KOPT-K1 (cell line): ENCODE data around the gene KDM2A.
"Not testable (repeated sequence)": the region's sequence is repeated elsewhere in the genome, so short reads cannot be mapped to it uniquely, and the experiment has no call there.

Experiments
- H3K27ac ChIP-seq: fragments of 200-600 bp; sonication (generic); 2 replicates; pipeline ENCODE4 v1.5.1; 2016; ENCODE audit warnings: antibody characterized with exemption, mild to moderate bottlenecking, low read depth, low read length; ENCODE audit not compliant: poor library complexity, severe bottlenecking
- H3K36me3 ChIP-seq: fragments of 200-600 bp; sonication (generic); 2 replicates; pipeline ENCODE4 v1.5.1; 2017; ENCODE audit warnings: antibody characterized with exemption, mild to moderate bottlenecking, low read length, moderate library complexity; ENCODE audit not compliant: insufficient read depth
- H3K9me3 ChIP-seq: fragments of 200-600 bp; sonication (generic); 2 replicates; pipeline ENCODE4 v1.5.1; 2017; ENCODE audit warnings: antibody characterized with exemption, low read length, mild to moderate bottlenecking; ENCODE audit not compliant: insufficient read depth, poor library complexity, severe bottlenecking

Gene KDM2A

DNA sequence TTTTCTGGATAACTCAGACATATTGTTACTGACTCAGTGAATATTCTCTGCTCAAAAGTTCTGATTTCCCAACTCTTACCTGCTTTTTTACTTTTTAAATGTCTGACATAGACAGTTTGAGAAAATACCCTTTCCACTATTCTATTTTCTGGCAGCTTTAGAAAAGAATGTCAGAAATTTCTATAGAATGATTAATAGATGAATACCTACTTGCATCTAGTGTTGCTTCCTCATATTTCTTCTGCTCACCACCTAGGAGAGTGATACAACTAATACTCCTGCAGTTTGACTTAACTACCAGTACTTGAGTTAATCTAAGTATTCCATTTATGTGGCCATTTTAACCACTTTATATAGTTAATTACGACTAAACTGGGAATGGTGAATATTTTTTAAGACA, 55.2 kb downstream of the KDM2A start:
- no peaks in the 10 kb centered on the region for H3K9me3 ChIP-seq
- peaks cover 29% of the 10 kb centered on the region for H3K36me3 ChIP-seq
- no peak overlapping the region for H3K27ac ChIP-seq

DNA sequence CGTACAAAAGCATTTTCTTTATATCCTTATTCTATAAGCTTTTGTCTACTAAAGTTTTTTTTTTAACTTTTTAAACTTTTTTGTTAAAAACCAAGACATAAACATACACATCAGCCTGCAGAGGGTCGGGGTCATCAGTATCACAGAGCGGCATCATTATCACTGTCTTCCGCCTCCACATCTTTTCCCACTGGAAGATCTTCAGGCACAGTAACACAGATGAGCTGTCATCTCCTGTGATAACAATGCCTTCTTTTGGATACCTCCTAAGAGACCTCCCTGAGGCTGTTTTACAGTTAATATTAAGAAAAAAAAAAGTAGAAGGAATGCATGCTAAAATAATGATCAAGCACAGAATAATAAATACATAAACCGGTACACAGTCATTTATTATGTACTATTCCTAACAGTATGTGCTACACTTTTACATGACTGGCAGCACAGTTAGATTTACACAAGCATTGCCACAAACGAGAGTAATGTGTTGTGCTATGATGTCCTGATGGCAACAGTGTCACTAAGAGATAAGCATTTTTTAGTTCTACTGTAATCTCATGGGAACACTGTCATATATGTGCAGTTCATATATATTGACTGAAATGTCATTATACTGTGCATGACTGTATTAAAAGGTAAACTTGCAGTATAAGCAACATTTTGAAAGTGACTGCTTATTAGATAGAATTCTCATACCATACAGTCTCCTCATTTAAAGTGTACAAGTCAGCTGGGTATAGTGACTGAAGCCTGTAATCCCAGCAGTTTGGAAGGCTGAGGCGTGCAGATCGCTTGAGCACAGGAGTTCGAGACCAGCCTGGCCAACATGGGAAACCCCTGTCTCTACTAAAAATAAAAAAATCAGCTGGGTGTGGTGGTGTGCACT, 58.6 kb downstream of the KDM2A start:
- H3K36me3 ChIP-seq, result peaks cover 46% of the 10 kb centered on the region
- no peaks in the 10 kb centered on the region for H3K9me3 ChIP-seq
- no peak overlapping the region for H3K27ac ChIP-seq

DNA sequence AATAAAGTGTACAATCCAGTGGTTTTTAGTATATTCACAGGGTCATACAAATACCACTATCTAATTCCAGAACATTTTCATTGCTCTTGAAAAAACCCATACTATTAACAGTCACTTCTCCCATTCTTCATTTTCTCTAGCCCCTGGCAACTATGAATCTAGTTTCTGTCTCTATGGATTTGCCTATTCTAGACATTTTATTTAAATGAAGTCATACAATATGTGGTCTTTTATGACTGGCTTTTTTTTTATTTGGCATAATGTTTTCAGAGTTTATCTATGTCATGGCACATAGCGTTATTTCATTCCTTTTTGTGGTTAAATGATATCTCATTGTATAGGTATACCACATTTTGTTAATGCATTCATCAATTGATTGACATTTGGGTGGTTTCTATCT, 59.4 kb downstream of the KDM2A start:
- Histone ChIP-seq H3K9me3 (no peaks in the 10 kb centered on the region), H3K27ac (no peak overlapping the region), H3K36me3 (peaks cover 48% of the 10 kb centered on the region)

DNA sequence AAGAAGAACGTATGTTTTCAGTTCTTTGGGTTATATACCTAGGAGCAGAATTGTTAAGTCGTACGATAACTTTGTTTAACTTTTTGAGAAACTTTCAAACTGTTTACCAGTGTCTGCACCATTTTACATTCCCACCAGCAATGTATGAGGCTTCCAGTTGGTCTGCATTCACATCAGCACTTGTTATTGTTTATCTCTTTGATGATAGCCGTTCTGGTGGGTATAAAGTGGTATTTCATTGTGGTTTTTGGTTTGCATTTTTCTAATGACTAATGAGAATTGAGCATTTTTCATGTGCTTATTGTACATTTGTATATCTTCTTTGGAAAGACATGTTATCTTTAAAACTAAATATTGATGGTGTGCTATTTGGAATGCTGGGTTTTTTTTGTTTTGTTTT, 59.8 kb downstream of the KDM2A start:
- no peak overlapping the region for H3K27ac ChIP-seq
- H3K9me3 ChIP-seq, result no peaks in the 10 kb centered on the region
- peaks cover 53% of the 10 kb centered on the region for H3K36me3 ChIP-seq

DNA sequence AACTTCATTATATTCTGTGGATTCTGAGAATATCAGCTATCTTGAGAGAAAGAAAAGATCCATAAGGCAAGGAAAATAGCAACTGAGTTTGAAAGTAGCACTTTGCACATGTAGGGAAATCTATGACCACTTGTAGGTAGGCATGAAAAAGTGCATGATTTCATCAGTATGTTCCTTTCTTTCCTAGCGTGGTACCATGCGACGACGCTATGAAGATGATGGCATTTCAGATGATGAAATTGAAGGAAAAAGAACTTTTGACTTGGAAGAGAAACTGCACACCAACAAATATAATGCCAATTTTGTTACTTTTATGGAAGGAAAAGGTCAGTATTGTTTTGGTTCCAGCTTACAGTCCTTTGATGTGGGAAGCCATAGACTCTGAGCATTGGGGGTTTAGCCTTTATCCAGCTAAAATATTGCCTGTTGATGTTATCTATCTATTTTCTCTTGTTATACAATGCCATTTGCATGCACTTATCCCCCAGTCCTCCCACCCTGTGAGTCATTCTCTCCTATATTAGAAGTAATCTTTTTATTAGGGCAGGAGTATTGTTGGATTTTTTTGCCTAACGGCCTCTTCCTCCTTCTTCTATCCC, 60.9 kb downstream of the KDM2A start:
- no peak overlapping the region for H3K27ac ChIP-seq
- H3K9me3 ChIP-seq, result no peaks in the 10 kb centered on the region
- H3K36me3 ChIP-seq, result peaks cover 64% of the 10 kb centered on the region

DNA sequence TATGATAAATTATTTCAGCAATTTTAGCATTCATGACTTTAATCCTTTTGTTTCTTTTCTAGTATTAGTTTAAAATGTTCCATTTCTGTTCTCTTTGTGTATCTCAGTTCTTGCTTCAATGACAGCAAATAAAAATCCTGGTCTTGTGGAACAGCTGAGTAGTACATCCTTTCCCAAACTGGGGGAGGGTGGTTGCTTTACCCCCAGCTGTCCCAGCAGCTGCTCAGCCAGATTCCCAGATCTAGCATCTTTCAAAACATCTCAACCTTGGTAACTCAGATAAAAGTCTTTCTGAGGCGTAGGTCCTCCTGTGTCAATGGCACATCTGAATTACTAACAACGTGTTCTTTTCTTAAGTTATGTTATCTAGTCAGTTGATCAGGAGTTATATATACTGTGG, 75.0 kb downstream of the KDM2A start:
- H3K9me3 ChIP-seq, result no peaks in the 10 kb centered on the region
- peaks cover 70% of the 10 kb centered on the region for H3K36me3 ChIP-seq
- no peak overlapping the region for H3K27ac ChIP-seq

DNA sequence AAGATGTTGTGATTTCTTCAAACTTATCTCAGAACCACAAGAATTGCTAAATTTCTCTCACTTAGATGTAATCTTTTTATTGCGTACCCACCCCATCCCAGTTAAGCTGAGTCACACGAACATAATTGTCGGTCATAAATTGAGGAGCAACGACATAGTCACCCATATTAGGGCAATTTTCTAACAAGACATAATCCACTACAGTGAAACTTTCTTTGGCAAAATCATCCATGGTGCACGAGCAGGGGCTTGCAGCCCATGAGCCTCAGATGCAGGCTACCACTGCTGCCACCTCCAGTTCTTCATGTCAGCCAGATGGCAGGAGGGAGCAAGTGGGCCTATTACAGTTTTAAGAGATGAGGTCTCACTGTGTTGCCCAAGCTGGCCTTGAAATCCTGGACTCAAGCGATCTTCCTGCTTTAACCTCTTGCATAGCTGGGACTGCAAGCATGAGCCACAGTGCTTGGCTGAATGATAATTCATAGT, 77.0 kb downstream of the KDM2A start:
- Histone ChIP-seq H3K36me3 (peaks cover 80% of the 10 kb centered on the region), H3K9me3 (no peaks in the 10 kb centered on the region), H3K27ac (no peak overlapping the region)

DNA sequence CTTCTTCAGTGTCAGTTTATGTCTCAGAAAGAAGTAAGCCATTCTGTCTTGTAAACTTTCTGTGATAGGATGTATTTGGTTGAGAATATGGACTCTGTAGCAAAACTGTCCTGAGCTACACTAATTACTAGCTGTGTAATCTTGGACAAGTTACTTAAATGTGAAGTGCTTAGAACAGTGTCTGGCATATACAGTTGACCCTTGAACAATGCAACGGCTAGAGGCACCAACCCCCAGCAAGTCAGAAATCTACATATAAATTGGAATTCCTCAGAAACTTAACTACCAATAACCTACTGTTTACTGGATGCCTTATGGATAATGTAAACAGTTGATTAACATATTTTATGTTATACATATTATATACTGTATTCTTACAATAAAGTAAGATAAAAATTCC, 78.5 kb downstream of the KDM2A start:
- Histone ChIP-seq H3K9me3 (no peaks in the 10 kb centered on the region), H3K36me3 (peaks cover 81% of the 10 kb centered on the region), H3K27ac (no peak overlapping the region)

DNA sequence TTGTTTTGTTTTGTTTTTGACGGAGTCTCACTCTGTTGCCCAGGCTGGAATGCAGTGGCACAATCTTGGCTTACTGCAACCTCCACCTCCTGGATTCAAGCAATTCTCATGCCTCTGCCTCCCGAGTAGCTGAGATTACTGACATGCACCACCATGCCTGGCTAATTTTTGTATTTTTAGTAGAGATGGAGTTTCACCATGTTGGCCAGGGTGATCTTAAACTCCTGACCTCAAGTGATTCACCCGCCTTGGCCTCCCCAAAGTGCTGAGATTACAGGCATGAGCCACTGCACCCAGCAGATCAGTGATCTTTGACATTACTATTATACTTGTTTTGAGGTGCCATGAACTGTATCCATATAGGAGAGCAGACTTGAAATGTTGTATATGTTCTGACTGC, 79.7 kb downstream of the KDM2A start:
- peaks cover 70% of the 10 kb centered on the region for H3K36me3 ChIP-seq
- not testable (repeated sequence) for H3K9me3 ChIP-seq, H3K27ac ChIP-seq

DNA sequence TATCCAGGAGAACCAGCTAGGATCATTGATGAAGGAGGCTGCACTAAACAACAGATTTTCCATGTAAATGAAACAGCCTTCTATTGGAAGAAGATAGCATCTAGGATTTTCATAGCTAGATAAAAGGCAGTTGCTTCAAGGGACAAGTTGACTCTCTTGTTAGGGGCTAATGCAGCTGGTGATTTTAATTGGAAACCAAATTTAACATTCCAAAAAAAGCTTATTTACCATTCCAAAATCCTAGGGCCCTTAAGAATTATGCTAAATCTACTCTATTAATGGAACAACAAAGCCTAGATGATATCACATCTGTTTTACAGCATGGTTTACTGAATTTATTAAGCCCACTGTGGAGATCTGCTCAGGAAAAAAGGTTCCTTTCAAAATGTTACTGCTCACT, 80.7 kb downstream of the KDM2A start:
- no peak overlapping the region for H3K27ac ChIP-seq
- peaks cover 61% of the 10 kb centered on the region for H3K36me3 ChIP-seq
- H3K9me3 ChIP-seq, result no peaks in the 10 kb centered on the region

DNA sequence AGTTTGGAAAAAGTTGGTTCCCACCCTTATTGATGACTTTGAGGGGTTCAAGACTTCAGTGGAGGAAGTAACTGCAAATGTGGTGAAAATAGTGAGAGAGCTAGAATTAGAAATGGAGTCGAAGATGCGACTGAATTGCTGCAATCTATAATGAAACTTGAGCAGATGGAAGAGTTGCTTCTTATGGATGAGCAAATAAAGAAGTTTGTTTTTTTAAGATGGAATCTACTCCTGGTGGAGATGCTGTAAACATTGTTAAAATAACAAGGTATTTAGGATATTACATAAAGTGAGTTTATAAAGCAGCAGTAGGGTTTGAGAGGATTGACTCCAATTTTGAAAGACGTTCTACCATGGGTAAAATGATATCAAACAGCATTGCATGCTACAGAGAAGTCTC, 83.0 kb downstream of the KDM2A start:
- H3K27ac ChIP-seq, result no peak overlapping the region
- H3K9me3 ChIP-seq, result no peaks in the 10 kb centered on the region
- H3K36me3 ChIP-seq, result peaks cover 61% of the 10 kb centered on the region

DNA sequence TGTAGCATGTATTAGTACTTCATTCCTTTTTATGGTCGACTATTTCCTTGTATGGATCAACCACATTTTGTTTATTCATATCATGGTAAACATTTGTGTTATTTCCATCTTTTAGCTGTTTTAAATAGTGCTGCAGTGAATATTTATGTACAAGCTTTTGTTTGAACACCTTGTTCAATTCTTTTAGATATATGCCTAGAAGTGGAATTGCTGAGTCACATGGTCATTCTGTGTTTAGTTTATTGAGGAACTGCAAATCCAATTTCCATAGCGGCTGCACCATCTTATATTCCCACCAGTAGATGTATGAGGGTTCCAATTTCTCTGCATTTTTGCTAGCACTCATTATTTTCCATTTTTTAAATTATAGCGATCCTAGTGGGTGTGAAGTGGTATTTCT, 85.8 kb downstream of the KDM2A start:
- Histone ChIP-seq H3K36me3 (peaks cover 68% of the 10 kb centered on the region), H3K27ac (no peak overlapping the region)

DNA sequence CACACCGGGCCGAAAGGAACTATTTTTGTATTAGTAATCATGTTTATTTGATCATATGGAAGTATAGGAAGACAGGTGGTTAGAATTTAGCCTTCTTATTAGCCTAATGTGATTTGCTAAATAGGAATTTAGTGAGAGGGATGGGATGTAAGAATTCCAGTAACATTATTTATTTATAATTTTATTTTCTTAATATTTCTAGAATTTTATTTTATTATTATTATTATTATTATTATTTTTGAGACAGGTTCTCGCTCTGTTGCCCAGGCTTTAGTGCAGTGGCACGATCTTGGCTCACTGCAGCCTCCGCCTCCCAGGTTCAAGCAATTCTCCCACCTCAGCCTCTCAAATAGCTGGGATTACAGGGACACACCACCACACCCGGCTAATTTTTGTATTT, 90.2 kb downstream of the KDM2A start:
- H3K36me3 ChIP-seq, result peaks cover 85% of the 10 kb centered on the region
- H3K9me3 ChIP-seq, H3K27ac ChIP-seq: not testable (repeated sequence)

More for the DNA sequence above, 85.8 kb downstream of the KDM2A start:
- no peaks in the 10 kb centered on the region for H3K9me3 ChIP-seq

DNA sequence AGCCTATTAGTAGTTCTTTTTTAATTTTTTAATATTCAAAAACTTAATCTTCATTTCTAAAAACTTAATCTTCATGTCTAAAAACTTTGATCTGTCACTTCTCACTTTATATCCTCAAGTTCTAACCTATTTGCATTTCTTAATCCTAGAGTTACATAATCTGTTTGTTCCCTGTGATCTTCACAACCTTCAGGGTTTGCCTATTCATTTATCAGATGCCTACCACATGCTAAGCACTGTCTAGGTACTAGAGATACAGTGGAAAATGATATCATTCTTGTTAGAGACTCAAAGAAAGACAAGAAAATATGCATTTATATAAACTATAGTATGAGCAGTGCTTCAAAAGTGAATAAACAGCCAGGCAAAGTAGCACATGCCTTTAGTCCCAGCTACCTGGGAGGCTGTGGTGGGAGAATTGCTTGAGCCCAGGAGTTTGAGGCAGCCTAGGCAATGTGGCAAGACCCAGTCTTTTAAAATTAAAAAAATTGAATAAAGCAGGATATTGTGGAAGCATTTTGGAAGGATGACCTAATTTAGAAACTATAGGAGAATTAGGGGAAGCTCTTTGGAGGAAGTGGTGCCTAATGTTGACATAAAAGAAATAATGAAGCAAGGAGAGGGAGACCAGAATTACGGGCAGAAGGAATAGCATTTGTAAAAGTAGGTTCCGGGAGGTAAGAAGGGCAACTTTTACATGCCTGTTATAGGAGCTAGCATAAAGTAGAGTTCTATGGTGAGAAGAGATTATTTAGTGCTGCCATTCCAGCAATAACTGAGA, 92.8 kb downstream of the KDM2A start:
- Histone ChIP-seq H3K36me3 (peaks cover 90% of the 10 kb centered on the region), H3K27ac (no peak overlapping the region), H3K9me3 (no peaks in the 10 kb centered on the region)

DNA sequence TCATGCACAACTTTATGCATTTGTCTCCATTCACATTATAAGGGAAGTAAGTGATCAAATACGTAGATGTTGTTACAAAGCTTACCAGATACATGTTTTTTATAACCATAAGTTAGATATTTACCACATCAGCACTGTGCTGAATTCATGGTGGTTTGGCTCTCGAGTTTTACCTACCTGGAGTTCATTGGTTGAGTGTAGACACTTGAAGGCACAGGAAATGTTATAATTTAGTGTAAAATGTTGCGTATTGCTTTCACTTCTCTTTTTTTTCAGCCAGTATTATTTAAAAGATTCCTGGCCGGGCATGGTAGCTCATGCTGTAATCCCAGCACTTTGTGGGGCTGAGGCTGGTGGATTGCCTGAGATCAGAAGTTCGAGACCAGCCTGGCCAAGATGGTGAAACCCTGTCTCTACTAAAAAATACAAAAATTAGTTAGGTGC, 94.1 kb downstream of the KDM2A start:
- Histone ChIP-seq H3K27ac (no peak overlapping the region), H3K9me3 (no peaks in the 10 kb centered on the region), H3K36me3 (peaks cover 93% of the 10 kb centered on the region)
